ENCODE results near the gene GMCL2.

Gene GMCL2

GRCh38 chr5:178194026-178194425, 6.9 kb upstream of the GMCL2 start:
- H3K4me3 ChIP-seq (ENCODE audit: low read depth, low read length), result no peak overlapping the region
- TF ChIP-seq CTCF (IDR thresholded peaks at IDR 0.05; ENCODE audit: control insufficient read depth, extremely low read depth, insufficient read depth), result no peak
- DNase-seq (ENCODE audit: low read depth), result no peak

GRCh38 chr5:178193251-178193809, 6.2 kb upstream of the GMCL2 start:
- TF ChIP-seq CTCF (IDR thresholded peaks at IDR 0.05; ENCODE audit: control insufficient read depth, extremely low read depth, insufficient read depth), result no peak
- H3K4me3 ChIP-seq (ENCODE audit: low read depth, low read length), result no peak overlapping the region
- DNase-seq (ENCODE audit: low read depth), result no peak

GRCh38 chr5:178192787-178193186, 5.6 kb upstream of the GMCL2 start:
- no peak overlapping the region for H3K4me3 ChIP-seq (ENCODE audit: low read depth, low read length)
- no peak for TF ChIP-seq CTCF (IDR thresholded peaks at IDR 0.05; ENCODE audit: control insufficient read depth, extremely low read depth, insufficient read depth)
- DNase-seq (ENCODE audit: low read depth), result no peak

- no peak overlapping the region for H3K4me3 ChIP-seq (ENCODE audit: low read depth, low read length)
- peak; percentile 90 for DNase-seq (ENCODE audit: low read depth)
- TF ChIP-seq CTCF (IDR thresholded peaks at IDR 0.05; ENCODE audit: control insufficient read depth, extremely low read depth, insufficient read depth), result no peak
These were observed 5.1 kb upstream of the GMCL2 start for GRCh38 chr5:178192244-178192643.

- TF ChIP-seq CTCF (IDR thresholded peaks at IDR 0.05; ENCODE audit: control insufficient read depth, extremely low read depth, insufficient read depth), result no peak
- H3K4me3 ChIP-seq (ENCODE audit: low read depth, low read length), result no peak overlapping the region
- no peak for DNase-seq (ENCODE audit: low read depth)
These were observed 4.5 kb upstream of the GMCL2 start for GRCh38 chr5:178191661-178192060.

- DNase-seq (ENCODE audit: low read depth), result no peak
- no peak for TF ChIP-seq CTCF (IDR thresholded peaks at IDR 0.05; ENCODE audit: control insufficient read depth, extremely low read depth, insufficient read depth)
- H3K4me3 ChIP-seq (ENCODE audit: low read depth, low read length), result no peak overlapping the region
These were observed 2.3 kb upstream of the GMCL2 start for GRCh38 chr5:178189433-178189832.

- no peak for TF ChIP-seq CTCF (IDR thresholded peaks at IDR 0.05; ENCODE audit: control insufficient read depth, extremely low read depth, insufficient read depth)
- DNase-seq (ENCODE audit: low read depth), result no peak
- no peak overlapping the region for H3K4me3 ChIP-seq (ENCODE audit: low read depth, low read length)
These were observed 744 bp downstream of the GMCL2 start for GRCh38 chr5:178186427-178186826.

Measured in LNCaP clone FGC (cell line).